OCI-LY7 (cell line): ENCODE measurements around the gene POR. TPM values are rescaled to one million over a fixed set of nuclear protein-coding genes. Genes with fewer than 3 reads are reported as not detected.

Source experiments
- BruUV-seq: library from RNA; stranded (reverse); fragments of 400-500 nt; replicated peaks from 2 replicates; lab custom pipeline; 2021; lab: Mats Ljungman, UMichigan
- CTCF ChIA-PET: fragments of 300-600 bp; sonication (Branson Sonifier 250); formaldehyde crosslinking; loops from one replicate; lab custom pipeline; 2022; ENCODE audit warnings: antibody characterized with exemption; ENCODE audit not compliant: unreplicated experiment; lab: Charles Lee
- POLR2A ChIA-PET: fragments of 300-600 bp; sonication (Branson Sonifier 250); formaldehyde crosslinking; loops from one replicate; lab custom pipeline; 2022; ENCODE audit warnings: antibody characterized with exemption; lab: Charles Lee
- DNase-seq: peaks from one replicate; pipeline ENCODE4 v3.0.0-alpha.2; 2015; ENCODE audit warnings: low spot score
- H2AFZ ChIP-seq: fragments of 200-600 bp; sonication (generic), shearing (Covaris generic); 2 replicates; pipeline ENCODE4 v1.6.1; 2014; ENCODE audit warnings: mild to moderate bottlenecking, antibody characterized with exemption, low read length, moderate library complexity
- H3K27ac ChIP-seq: fragments of 200-600 bp; sonication (generic); 2 replicates; pipeline ENCODE4 v1.5.1; 2014; ENCODE audit warnings: mixed run types, low read depth, mild to moderate bottlenecking, moderate library complexity, low read length, inconsistent platforms; ENCODE audit not compliant: poor library complexity, severe bottlenecking
- H3K36me3 ChIP-seq: fragments of 200-600 bp; sonication (generic); 2 replicates; pipeline ENCODE4 v1.6.1; 2014; ENCODE audit warnings: mild to moderate bottlenecking, antibody characterized with exemption, low read length, moderate library complexity, mixed read lengths; ENCODE audit not compliant: insufficient read depth
- H3K4me1 ChIP-seq: fragments of 200-600 bp; sonication (generic); 2 replicates; pipeline ENCODE4 v1.5.1; 2014; ENCODE audit warnings: mild to moderate bottlenecking, low read length; ENCODE audit not compliant: insufficient read depth, poor library complexity, severe bottlenecking
- H3K4me2 ChIP-seq: fragments of 200-600 bp; sonication (generic); 2 replicates; pipeline ENCODE4 v1.6.1; 2014; ENCODE audit warnings: mild to moderate bottlenecking, low read length
- H3K4me3 ChIP-seq: fragments of 200-600 bp; sonication (generic); 2 replicates; pipeline ENCODE4 v1.5.1; 2014; ENCODE audit warnings: mild to moderate bottlenecking, low read depth, low read length; ENCODE audit not compliant: poor library complexity, severe bottlenecking
- H3K79me2 ChIP-seq: fragments of 200-600 bp; sonication (generic); 2 replicates; pipeline ENCODE4 v1.6.1; 2016; ENCODE audit warnings: low read depth, mild to moderate bottlenecking, low read length, moderate library complexity, mixed read lengths; ENCODE audit not compliant: insufficient read depth
- H3K9me2 ChIP-seq: fragments of 200-600 bp; sonication (generic); 2 replicates; pipeline ENCODE4 v1.6.1; 2016; ENCODE audit warnings: mild to moderate bottlenecking, low read length, mixed read lengths; ENCODE audit not compliant: insufficient read depth
- H3K9me3 ChIP-seq: fragments of 200-600 bp; sonication (generic); 2 replicates; pipeline ENCODE4 v1.6.1; 2014; ENCODE audit warnings: mild to moderate bottlenecking, mixed run types, low read length, mixed read lengths
- H4K20me1 ChIP-seq: fragments of 200-600 bp; sonication (generic); 2 replicates; pipeline ENCODE4 v1.6.1; 2014; ENCODE audit warnings: mild to moderate bottlenecking, antibody characterized with exemption, low read length, moderate library complexity, mixed read lengths; ENCODE audit not compliant: insufficient read depth
- EZH2phosphoT487 ChIP-seq: fragments of 200-600 bp; sonication (generic); IDR thresholded peaks from 2 replicates; pipeline ENCODE4 v1.6.1; 2018; ENCODE audit warnings: low read depth, borderline replicate concordance, mild to moderate bottlenecking, mixed run types, antibody characterized with exemption, low read length, moderate library complexity, mixed read lengths
- intact Hi-C: fragments of 100-400 bp; cut with micrococcal nuclease; formaldehyde crosslinking; loops from one replicate; pipeline ENCODE4 v1.10.0; 2022; ENCODE audit not compliant: unreplicated experiment
- total RNA-seq, 2 experiments: library from RNA; depleted of rRNA in 1 of 2; stranded (reverse); fragments of >200 nt in 1 of 2; shearing (Covaris generic) in 1 of 2; gene quantifications; 2 replicates each; pipeline ENCODE4 v1.2.3, GENCODE V29; 2014 to 2022
- TF ChIP-seq, protein P1 (sequence below): fragments of 200-600 bp; sonication (generic); conservative IDR thresholded peaks from 2 replicates; pipeline ENCODE4 v1.5.1; 2014; ENCODE audit warnings: mild to moderate bottlenecking, antibody characterized with exemption, low read length, moderate library complexity, mixed read lengths

The POR gene
- total RNA-seq, 2 experiments from 2014 or later = 41.5 to 45.2 TPM

DNA sequence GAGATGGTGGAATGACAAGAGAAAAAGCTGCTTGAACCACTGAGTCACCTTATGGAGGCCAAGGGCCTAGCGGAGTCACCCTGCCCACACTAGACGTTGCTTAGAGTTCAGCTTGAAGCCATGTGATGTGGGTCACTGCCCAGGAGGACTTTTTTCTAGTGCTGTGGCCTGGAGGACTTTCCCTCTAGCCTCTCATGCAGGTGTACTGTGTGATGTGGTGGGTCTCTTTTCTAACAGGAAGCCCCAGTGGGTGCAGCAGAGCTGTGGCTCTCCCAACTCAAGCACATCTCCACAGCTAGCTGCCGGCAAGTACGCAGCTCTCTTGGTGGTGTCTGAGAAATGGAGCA is 13.6 kb downstream of the POR start:
- Histone ChIP-seq H3K27ac (no peak overlapping the region), H3K79me2 (no peaks in the 10 kb centered on the region), H3K36me3 (no peaks in the 10 kb centered on the region; the same call in 1 of the 2 replicates), H3K4me1 (no peaks in the 10 kb centered on the region), H3K9me3 (no peaks in the 10 kb centered on the region), H3K4me3 (no peak overlapping the region), H3K4me2 (no peak overlapping the region), H2AFZ (no peak overlapping the region), H4K20me1 (no peaks in the 10 kb centered on the region), H3K9me2 (no peaks in the 10 kb centered on the region)
- DNase-seq = no peak
- TF ChIP-seq, protein P1, sequence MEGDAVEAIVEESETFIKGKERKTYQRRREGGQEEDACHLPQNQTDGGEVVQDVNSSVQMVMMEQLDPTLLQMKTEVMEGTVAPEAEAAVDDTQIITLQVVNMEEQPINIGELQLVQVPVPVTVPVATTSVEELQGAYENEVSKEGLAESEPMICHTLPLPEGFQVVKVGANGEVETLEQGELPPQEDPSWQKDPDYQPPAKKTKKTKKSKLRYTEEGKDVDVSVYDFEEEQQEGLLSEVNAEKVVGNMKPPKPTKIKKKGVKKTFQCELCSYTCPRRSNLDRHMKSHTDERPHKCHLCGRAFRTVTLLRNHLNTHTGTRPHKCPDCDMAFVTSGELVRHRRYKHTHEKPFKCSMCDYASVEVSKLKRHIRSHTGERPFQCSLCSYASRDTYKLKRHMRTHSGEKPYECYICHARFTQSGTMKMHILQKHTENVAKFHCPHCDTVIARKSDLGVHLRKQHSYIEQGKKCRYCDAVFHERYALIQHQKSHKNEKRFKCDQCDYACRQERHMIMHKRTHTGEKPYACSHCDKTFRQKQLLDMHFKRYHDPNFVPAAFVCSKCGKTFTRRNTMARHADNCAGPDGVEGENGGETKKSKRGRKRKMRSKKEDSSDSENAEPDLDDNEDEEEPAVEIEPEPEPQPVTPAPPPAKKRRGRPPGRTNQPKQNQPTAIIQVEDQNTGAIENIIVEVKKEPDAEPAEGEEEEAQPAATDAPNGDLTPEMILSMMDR = no peak
- no peak for TF ChIP-seq EZH2phosphoT487
- BruUV-seq = no TSS peak
- intact Hi-C loops = no loop called here
- CTCF ChIA-PET = no interaction called here
- POLR2A ChIA-PET = interaction anchor here (0.8 kb wide), 1 partner anchor 12 kb away, joined by 3 read pairs; no protein-coding TSS in a partner anchor

DNA sequence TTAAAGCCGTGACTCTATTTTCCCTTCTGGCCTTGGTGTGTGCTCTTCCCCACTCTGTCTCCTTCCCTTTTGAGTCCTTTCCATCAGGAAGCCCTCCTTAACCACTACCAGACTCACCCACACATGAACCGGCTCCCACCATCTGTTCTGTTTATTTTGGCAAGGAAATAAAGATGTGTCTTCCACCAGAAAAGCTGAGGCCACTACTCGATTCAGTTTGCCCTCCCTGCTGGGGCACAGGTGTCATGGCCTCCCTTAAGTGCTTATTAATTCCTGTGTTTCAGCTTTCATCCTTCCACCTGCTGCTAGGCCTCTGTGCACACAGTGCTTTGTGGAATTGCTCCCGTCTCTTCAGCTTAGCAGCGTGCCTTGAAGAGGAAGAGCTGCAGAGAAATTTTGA is 16.7 kb downstream of the POR start:
- Histone ChIP-seq H3K4me3 (no peak overlapping the region), H2AFZ (no peak overlapping the region), H3K4me1 (no peaks in the 10 kb centered on the region), H3K9me3 (no peaks in the 10 kb centered on the region), H3K4me2 (no peak overlapping the region), H3K9me2 (no peaks in the 10 kb centered on the region), H3K79me2 (no peaks in the 10 kb centered on the region), H3K27ac (no peak overlapping the region), H3K36me3 (no peaks in the 10 kb centered on the region; the same call in 1 of the 2 replicates), H4K20me1 (no peaks in the 10 kb centered on the region)
- no peak for TF ChIP-seq EZH2phosphoT487
- TF ChIP-seq, protein P1 = no peak
- no peak for DNase-seq
- intact Hi-C loops = no loop called here
- ChIA-PET POLR2A (no interaction called here), CTCF (interaction anchor here (0.6 kb wide), 1 partner anchor 17 kb away, joined by 3 read pairs; no protein-coding TSS in a partner anchor)
- no TSS peak for BruUV-seq

DNA sequence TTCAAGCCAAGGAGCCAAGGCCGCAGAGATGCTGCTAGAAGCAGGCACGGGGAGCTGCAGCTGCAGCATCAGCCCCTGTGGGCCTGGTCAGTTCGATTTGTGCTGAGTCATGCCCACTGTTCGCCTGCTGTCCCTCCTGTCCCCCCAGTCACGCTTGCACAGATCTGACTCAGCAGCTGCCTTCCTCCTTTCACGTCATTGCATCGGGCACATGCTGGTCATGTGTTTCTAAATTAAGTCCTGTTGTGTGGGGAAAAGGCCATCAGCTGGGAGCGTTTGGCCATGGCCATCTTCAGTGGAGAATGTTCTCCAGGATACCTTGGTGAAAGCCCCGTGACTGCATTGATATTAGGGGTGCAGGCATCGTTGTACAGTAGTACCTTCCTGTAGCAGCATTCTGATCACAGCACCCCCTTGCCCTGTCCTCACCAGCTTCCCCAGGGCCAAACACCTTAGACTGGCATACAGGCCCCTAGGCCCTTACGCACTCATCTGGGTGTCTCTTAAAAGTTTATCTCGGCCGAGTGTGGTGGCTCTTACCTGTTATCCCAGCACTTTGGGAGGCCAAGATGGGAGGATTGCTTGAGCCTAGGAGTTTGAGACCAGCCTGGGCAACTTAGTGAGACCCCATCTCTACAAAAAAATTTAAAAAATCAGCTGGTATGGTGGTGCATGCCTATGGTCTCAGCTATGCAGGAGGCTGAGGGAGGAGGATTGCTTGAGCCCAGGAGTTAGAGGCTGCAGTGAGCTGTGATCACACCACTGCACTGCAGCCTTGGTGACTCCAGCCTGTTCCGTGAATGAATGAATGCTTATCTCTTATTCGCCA is 23.2 kb downstream of the POR start:
- intact Hi-C loops = no loop called here
- Histone ChIP-seq H3K36me3 (no peaks in the 10 kb centered on the region), H3K9me2 (no peaks in the 10 kb centered on the region), H3K27ac (no peak overlapping the region), H2AFZ (no peak overlapping the region), H3K4me2 (no peak overlapping the region), H3K4me3 (no peak overlapping the region), H3K9me3 (no peaks in the 10 kb centered on the region), H4K20me1 (no peaks in the 10 kb centered on the region), H3K79me2 (no peaks in the 10 kb centered on the region), H3K4me1 (no peaks in the 10 kb centered on the region)
- no peak for TF ChIP-seq EZH2phosphoT487
- TF ChIP-seq, protein P1 = no peak
- POLR2A ChIA-PET = interaction anchor here (0.7 to 1.2 kb wide), 3 partner anchors 9 to 286 kb away, joined by 4 to 7 read pairs (median 7); no protein-coding TSS in a partner anchor
- no TSS peak for BruUV-seq
- CTCF ChIA-PET = no interaction called here
- DNase-seq = no peak
